Measurements from ENCODE around the gene LHPP.

DNA sequence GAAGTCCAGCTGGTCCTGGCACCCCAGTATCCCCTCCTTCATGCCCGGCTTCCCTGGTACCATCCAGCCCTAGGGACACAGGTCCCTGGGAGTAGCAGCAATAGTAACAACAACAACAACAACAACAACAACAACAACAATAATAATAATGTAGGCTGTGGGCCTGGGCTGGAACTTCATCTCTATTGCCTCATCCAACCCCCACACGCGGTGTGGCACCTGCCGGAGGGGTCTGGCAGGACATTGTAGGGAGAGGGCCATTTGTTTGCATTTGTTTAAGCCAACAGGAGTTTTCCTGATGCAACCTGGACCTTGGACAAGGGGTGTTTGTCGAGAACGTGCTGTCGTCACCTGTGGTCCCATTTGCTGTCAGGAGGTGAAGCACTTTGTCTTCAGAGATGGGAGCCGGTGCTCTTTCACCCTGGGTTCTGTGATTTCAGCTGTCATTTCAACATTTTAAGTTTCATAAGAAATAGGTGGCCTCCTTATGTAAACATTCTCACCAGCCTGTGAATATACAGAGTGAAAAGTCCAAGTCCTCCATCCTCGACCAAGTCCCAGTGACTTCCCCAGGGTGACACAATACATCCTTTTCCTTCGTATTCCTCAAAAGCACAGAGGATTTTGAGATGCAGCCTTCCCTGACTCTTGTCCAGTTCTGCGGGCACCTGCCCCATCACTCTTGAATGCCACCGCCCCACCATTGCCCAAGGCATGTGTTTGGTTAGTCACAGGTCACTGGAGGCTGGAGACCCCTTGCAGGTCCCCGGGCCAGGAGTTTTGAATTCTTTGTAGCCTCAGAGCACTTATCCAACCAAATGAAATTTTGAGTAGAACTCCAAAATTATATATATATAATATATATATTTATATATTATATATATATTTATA is 9.2 kb downstream of the LHPP start:
- TF ChIP-seq POLR2A (IDR thresholded peaks at IDR 0.05; ENCODE audit: low read depth, low read length): no peak
- TF ChIP-seq POLR2AphosphoS5 (IDR thresholded peaks at IDR 0.05; ENCODE audit: low read depth, low read length): no peak
- no peak for TF ChIP-seq TAF1 (IDR thresholded peaks at IDR 0.05; ENCODE audit: borderline replicate concordance, low read depth, low read length)

All from GM12892 (cell line).